Gastrocnemius medialis (tissue), 4 donors: ENCODE results near the gene COBL.

ENCODE experiments used
- POLR2A ChIP-seq, 2 donors: fragments of 450-650 bp; IDR thresholded peaks; one replicate each; pipeline ENCODE4 v1.6.1; 2017; ENCODE audit warnings: antibody characterized with exemption in 2 of 2, mild to moderate bottlenecking in 2 of 2, moderate library complexity in 2 of 2
- TF ChIP-seq, protein P1 (sequence below), 5 experiments: fragments of 450-650 bp in 3 of 5; fragments of 200-600 bp in 2 of 5; sonication (generic) in 2 of 5; IDR thresholded peaks in 4 of 5; conservative IDR thresholded peaks in 1 of 5; 1 replicate in 4 of 5; 2 replicates in 1 of 5; pipeline ENCODE4 v1.5.1; 2016 to 2019; ENCODE audit warnings: antibody characterized with exemption in 5 of 5, mild to moderate bottlenecking in 3 of 5, moderate library complexity in 3 of 5

DNA sequence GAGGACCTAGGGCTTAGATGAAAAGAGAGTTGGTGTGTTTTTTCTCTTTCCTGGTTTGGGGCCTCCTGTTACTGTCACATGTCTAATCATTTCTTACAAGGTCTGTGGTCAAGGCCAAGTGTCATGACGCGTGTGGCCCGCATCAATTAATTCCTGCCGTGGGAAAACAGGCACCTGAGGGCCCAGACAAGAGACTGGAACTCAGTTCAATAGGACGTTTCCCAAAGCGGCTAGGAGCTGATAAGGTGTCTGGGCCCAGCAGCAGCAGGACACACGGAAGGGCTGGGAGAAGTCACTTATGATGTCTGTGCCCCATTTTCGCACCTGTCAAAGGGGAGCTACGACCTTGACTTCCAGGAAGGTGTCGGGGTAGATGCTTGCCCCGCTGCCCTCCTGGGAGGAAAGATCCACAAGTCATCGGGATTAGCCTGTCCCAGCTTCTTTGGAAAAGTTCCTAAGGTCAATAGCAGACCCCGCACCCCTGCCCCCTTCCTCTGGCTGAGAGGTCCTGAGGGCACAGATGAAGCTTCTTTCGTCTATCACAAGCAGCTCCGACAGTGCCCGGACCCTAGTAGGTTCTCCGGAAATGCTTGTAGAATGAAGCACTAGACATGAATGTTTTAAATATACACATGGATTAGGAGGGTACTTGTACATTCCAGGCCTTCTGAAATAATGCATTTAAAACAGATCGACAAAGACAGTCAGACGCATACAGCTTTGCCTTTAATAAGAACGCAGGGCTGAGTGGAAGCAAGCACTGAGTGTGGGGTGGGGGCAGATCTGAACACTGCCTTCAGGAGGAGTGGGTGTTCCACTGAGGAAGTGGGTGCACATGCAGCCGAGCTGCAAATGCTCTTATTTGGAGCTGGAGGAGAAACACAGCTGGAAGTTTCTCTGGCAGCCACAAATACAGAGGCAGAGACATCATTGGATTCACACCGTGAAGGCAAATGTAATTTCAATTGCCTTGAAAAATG is 296.4 kb downstream of the COBL start:
- no peak for TF ChIP-seq POLR2A (IDR thresholded peaks at IDR 0.05)
- TF ChIP-seq, protein P1, sequence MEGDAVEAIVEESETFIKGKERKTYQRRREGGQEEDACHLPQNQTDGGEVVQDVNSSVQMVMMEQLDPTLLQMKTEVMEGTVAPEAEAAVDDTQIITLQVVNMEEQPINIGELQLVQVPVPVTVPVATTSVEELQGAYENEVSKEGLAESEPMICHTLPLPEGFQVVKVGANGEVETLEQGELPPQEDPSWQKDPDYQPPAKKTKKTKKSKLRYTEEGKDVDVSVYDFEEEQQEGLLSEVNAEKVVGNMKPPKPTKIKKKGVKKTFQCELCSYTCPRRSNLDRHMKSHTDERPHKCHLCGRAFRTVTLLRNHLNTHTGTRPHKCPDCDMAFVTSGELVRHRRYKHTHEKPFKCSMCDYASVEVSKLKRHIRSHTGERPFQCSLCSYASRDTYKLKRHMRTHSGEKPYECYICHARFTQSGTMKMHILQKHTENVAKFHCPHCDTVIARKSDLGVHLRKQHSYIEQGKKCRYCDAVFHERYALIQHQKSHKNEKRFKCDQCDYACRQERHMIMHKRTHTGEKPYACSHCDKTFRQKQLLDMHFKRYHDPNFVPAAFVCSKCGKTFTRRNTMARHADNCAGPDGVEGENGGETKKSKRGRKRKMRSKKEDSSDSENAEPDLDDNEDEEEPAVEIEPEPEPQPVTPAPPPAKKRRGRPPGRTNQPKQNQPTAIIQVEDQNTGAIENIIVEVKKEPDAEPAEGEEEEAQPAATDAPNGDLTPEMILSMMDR (IDR thresholded peaks at IDR 0.05 in 4 of 5, conservative IDR thresholded peaks at IDR 0.05 in 1 of 5) = no peak
